Endodermal cell (in vitro differentiated cells): Measurements from ENCODE around the gene AP1B1. TPM values are rescaled to one million over a fixed set of nuclear protein-coding genes. Genes with fewer than 3 reads are reported as not detected.
"Not testable (repeated sequence)": the region's sequence is repeated elsewhere in the genome, so short reads cannot be mapped to it uniquely, and the experiment has no call there.

Experiments used
- DNase-seq: peaks from one replicate; pipeline ENCODE4 v3.0.0-alpha.2; 2017
- H3K27ac ChIP-seq: 2 replicates; pipeline ENCODE4 v1.5.1; 2013; ENCODE audit warnings: mild to moderate bottlenecking, low read depth, low read length, moderate library complexity
- H3K27me3 ChIP-seq: 2 replicates; pipeline ENCODE4 v1.6.1; 2013; ENCODE audit warnings: mild to moderate bottlenecking, low read length, moderate library complexity; ENCODE audit not compliant: insufficient read depth, control insufficient read depth, poor library complexity, severe bottlenecking
- H3K36me3 ChIP-seq: 2 replicates; pipeline ENCODE4 v1.7.0; 2013; ENCODE audit warnings: mild to moderate bottlenecking, low read length, moderate library complexity; ENCODE audit not compliant: control insufficient read depth, insufficient read depth
- H3K4me1 ChIP-seq: one replicate; pipeline ENCODE4 v1.7.0; 2013; ENCODE audit warnings: low read length; ENCODE audit not compliant: control insufficient read depth, insufficient read depth
- H3K4me3 ChIP-seq: 2 replicates; pipeline ENCODE4 v1.5.1; 2013; ENCODE audit warnings: mild to moderate bottlenecking, low read length, moderate library complexity
- H3K9ac ChIP-seq: 2 replicates; pipeline ENCODE4 v1.6.1; 2013; ENCODE audit warnings: mild to moderate bottlenecking, low read length, moderate library complexity; ENCODE audit not compliant: poor library complexity, severe bottlenecking; ENCODE audit errors: extremely low read depth
- H3K9me3 ChIP-seq: 2 replicates; pipeline ENCODE4 v1.6.1; 2013; ENCODE audit warnings: mild to moderate bottlenecking, low read length, moderate library complexity; ENCODE audit not compliant: control insufficient read depth
- H3K27ac Mint-ChIP-seq: 2 replicates; pipeline ENCODE4 v1.8.0; 2020; ENCODE audit warnings: mixed read lengths
- H3K27me3 Mint-ChIP-seq: 2 replicates; pipeline ENCODE4 v1.8.0; 2021; ENCODE audit warnings: mild to moderate bottlenecking, mixed read lengths; ENCODE audit not compliant: insufficient read depth
- H3K36me3 Mint-ChIP-seq: 2 replicates; pipeline ENCODE4 v1.8.0; 2020; ENCODE audit warnings: low read depth, mixed read lengths
- H3K4me1 Mint-ChIP-seq: 2 replicates; pipeline ENCODE4 v1.8.0; 2020; ENCODE audit warnings: mixed read lengths
- H3K4me3 Mint-ChIP-seq: 2 replicates; pipeline ENCODE4 v1.8.0; 2020; ENCODE audit warnings: mild to moderate bottlenecking, moderate library complexity, mixed read lengths
- H3K9me3 Mint-ChIP-seq: 2 replicates; pipeline ENCODE4 v1.8.0; 2020; ENCODE audit warnings: mild to moderate bottlenecking, mixed read lengths
- CTCF ChIP-seq: fragments of 200-600 bp; sonication (generic); conservative IDR thresholded peaks from 2 replicates; pipeline ENCODE4 v1.5.0; 2021; ENCODE audit warnings: antibody characterized with exemption, mild to moderate bottlenecking
- WGBS, 2 experiments: methylation state at CpG; one replicate each; pipeline versions ENCODE4 v1.1.5 to v1.1.7; 2013; ENCODE audit warnings: missing lambda C conversion rate in 2 of 2, mixed read lengths in 1 of 2; ENCODE audit not compliant: insufficient coverage in 1 of 2, insufficient read length in 1 of 2; 5-methylcytosine and 5-hydroxymethylcytosine counted together
- total RNA-seq, 2 donors: library from RNA; stranded (reverse); fragmentation: NEBNext Ultra II Directional in 1 of 2; extraction: Animal tissue kit (Norgen Biotek cat#: 25700) in 1 of 2; gene quantifications; 2 replicates in 1 of 2; 3 replicates in 1 of 2; pipeline ENCODE4 v1.2.1, GENCODE V29; 2021

The AP1B1 gene
- total RNA-seq, 2 donors from 2014 or later: 64.9 to 76.6 TPM

- H3K27ac Mint-ChIP-seq: peak overlapping the region; percentile 81
- H3K27me3 Mint-ChIP-seq: no peaks in the 10 kb centered on the region
- Histone ChIP-seq H3K4me3 (no peak overlapping the region), H3K36me3 (peaks cover 40% of the 10 kb centered on the region), H3K27me3 (no peaks in the 10 kb centered on the region), H3K4me1 (peaks cover 7% of the 10 kb centered on the region), H3K9ac (no peak overlapping the region), H3K9me3 (no peaks in the 10 kb centered on the region), H3K27ac (no peak overlapping the region)
- TF ChIP-seq CTCF: no peak
- H3K36me3 Mint-ChIP-seq: peaks cover 31% of the 10 kb centered on the region
- DNase-seq: no peak
- H3K9me3 Mint-ChIP-seq: no peaks in the 10 kb centered on the region
- 78 to 79% methylated on average over 4 of the region's 4 CpGs for WGBS, 2 experiments
- peaks cover 7% of the 10 kb centered on the region for H3K4me1 Mint-ChIP-seq
- H3K4me3 Mint-ChIP-seq: no peak overlapping the region
These were observed 12.8 kb downstream of the AP1B1 start for GRCh38 chr22:29375398-29376076.

GRCh38 chr22:29374806-29375205, 13.6 kb downstream of the AP1B1 start:
- H3K9me3 Mint-ChIP-seq, H3K4me3 Mint-ChIP-seq, H3K4me3 ChIP-seq, DNase-seq, H3K27ac ChIP-seq, H3K27me3 ChIP-seq, H3K9me3 ChIP-seq, H3K9ac ChIP-seq, H3K27me3 Mint-ChIP-seq, H3K27ac Mint-ChIP-seq: not testable (repeated sequence)
- Histone ChIP-seq H3K4me1 (peaks cover 11% of the 10 kb centered on the region), H3K36me3 (peaks cover 40% of the 10 kb centered on the region)
- 95% methylated on average over 5 to 7 of the region's 7 CpGs for WGBS, 2 experiments
- Mint-ChIP-seq H3K4me1 (peaks cover 11% of the 10 kb centered on the region), H3K36me3 (peaks cover 31% of the 10 kb centered on the region)

GRCh38 chr22:29374401-29374800, 14.0 kb downstream of the AP1B1 start:
- Histone ChIP-seq H3K27me3 (no peaks in the 10 kb centered on the region), H3K4me1 (peaks cover 15% of the 10 kb centered on the region), H3K36me3 (peaks cover 36% of the 10 kb centered on the region), H3K9ac (no peak overlapping the region), H3K27ac (no peak overlapping the region), H3K4me3 (no peak overlapping the region), H3K9me3 (no peaks in the 10 kb centered on the region)
- 92 to 100% methylated on average over 5 to 6 of the region's 6 CpGs for WGBS, 2 experiments
- no peak for TF ChIP-seq CTCF
- no peaks in the 10 kb centered on the region for H3K27me3 Mint-ChIP-seq
- no peak overlapping the region for H3K27ac Mint-ChIP-seq
- no peak overlapping the region for H3K4me3 Mint-ChIP-seq
- DNase-seq: no peak
- peaks cover 29% of the 10 kb centered on the region for H3K36me3 Mint-ChIP-seq
- H3K4me1 Mint-ChIP-seq: peaks cover 15% of the 10 kb centered on the region
- H3K9me3 Mint-ChIP-seq: no peaks in the 10 kb centered on the region

- H3K4me3 ChIP-seq: no peak overlapping the region
- no peaks in the 10 kb centered on the region for H3K27me3 ChIP-seq
- H3K9ac ChIP-seq: peak overlapping the region; percentile 4
- peak overlapping the region; percentile 3 for H3K27ac ChIP-seq
- Mint-ChIP-seq H3K27me3 (no peaks in the 10 kb centered on the region), H3K4me1 (peaks cover 26% of the 10 kb centered on the region), H3K27ac (peak overlapping the region; percentile 63), H3K36me3 (peaks cover 21% of the 10 kb centered on the region), H3K9me3 (no peaks in the 10 kb centered on the region), H3K4me3 (no peak overlapping the region)
- 39 to 50% methylated on average over 7 of the region's 7 CpGs for WGBS, 2 experiments
- peak; percentile 78 for DNase-seq
- peaks cover 36% of the 10 kb centered on the region for H3K36me3 ChIP-seq
- H3K4me1 ChIP-seq: peaks cover 20% of the 10 kb centered on the region
- H3K9me3 ChIP-seq: no peaks in the 10 kb centered on the region
- peak; percentile 50 for TF ChIP-seq CTCF
These were observed 17.8 kb downstream of the AP1B1 start for GRCh38 chr22:29370537-29370936.
